ENCODE results near the gene TPT1.
"Not testable (repeated sequence)": the region's sequence is repeated elsewhere in the genome, so short reads cannot be mapped to it uniquely, and the experiment has no call there.

TPT1 gene

GRCh38 chr13:45341034-45341798 lies at the start of gene TPT1:
Gene TPT1, minus strand, starts transcription at chr13:45341183. Its CDS starts 114 bp downstream, at chr13:45341069.
- no peak for TF ChIP-seq CTCF (IDR thresholded peaks at IDR 0.05; ENCODE audit: low read depth, low read length)

GRCh38 chr13:45390348-45390747 lies 49.4 kb upstream of the TPT1 start:
- DNase-seq (ENCODE audit: extremely low read depth, low read depth): not testable (repeated sequence)

More at GRCh38 chr13:45341034-45341798, at the start of gene TPT1:
- peak; percentile 98 for DNase-seq (ENCODE audit: extremely low read depth, low read depth)

- DNase-seq (ENCODE audit: extremely low read depth, low read depth): no peak
- TF ChIP-seq CTCF (IDR thresholded peaks at IDR 0.05; ENCODE audit: low read depth, low read length): no peak
Measured at GRCh38 chr13:45388664-45389063, 47.7 kb upstream of the TPT1 start.

- not testable (repeated sequence) for DNase-seq (ENCODE audit: extremely low read depth, low read depth)
Measured at GRCh38 chr13:45386892-45387575, 46.1 kb upstream of the TPT1 start.

- no peak for DNase-seq (ENCODE audit: extremely low read depth, low read depth)
Measured at GRCh38 chr13:45385907-45386553, 45.0 kb upstream of the TPT1 start.

GRCh38 chr13:45385320-45385719 lies 44.3 kb upstream of the TPT1 start:
- DNase-seq (ENCODE audit: extremely low read depth, low read depth): no peak
- TF ChIP-seq CTCF (IDR thresholded peaks at IDR 0.05; ENCODE audit: low read depth, low read length): no peak

More at GRCh38 chr13:45385907-45386553, 45.0 kb upstream of the TPT1 start:
- TF ChIP-seq CTCF (IDR thresholded peaks at IDR 0.05; ENCODE audit: low read depth, low read length): no peak

- DNase-seq (ENCODE audit: extremely low read depth, low read depth): no peak
- no peak for TF ChIP-seq CTCF (IDR thresholded peaks at IDR 0.05; ENCODE audit: low read depth, low read length)
Measured at GRCh38 chr13:45384474-45385174, 43.6 kb upstream of the TPT1 start.

GRCh38 chr13:45382739-45383138 lies 41.8 kb upstream of the TPT1 start:
- not testable (repeated sequence) for DNase-seq (ENCODE audit: extremely low read depth, low read depth)

Measured in AG09319 (cell line).